Hematopoietic multipotent progenitor cell (in vitro differentiated cells): ENCODE results near the gene PRR23A. TPM values are rescaled to one million over a fixed set of nuclear protein-coding genes. Genes with fewer than 3 reads are reported as not detected.
"Not testable (repeated sequence)": the region's sequence is repeated elsewhere in the genome, so short reads cannot be mapped to it uniquely, and the experiment has no call there.

Experiments
- DNase-seq, 3 donors: peaks; one replicate each; pipeline ENCODE4 v3.0.0-alpha.2; 2011 to 2015; ENCODE audit warnings: low read depth in 2 of 3, low spot score in 2 of 3
- total RNA-seq: library from RNA; depleted of rRNA; stranded (reverse); fragments of >200 nt; gene quantifications from one replicate; pipeline ENCODE4 v1.2.3, GENCODE V29; 2012

The PRR23A gene
- total RNA-seq: not detected

- DNase-seq: no peak
These were observed at the start of gene PRR23A for GRCh38 chr3:139006051-139006716. Gene PRR23A, minus strand, starts transcription at chr3:139006268. Its CDS starts 0 bp downstream, at chr3:139006268.

DNA sequence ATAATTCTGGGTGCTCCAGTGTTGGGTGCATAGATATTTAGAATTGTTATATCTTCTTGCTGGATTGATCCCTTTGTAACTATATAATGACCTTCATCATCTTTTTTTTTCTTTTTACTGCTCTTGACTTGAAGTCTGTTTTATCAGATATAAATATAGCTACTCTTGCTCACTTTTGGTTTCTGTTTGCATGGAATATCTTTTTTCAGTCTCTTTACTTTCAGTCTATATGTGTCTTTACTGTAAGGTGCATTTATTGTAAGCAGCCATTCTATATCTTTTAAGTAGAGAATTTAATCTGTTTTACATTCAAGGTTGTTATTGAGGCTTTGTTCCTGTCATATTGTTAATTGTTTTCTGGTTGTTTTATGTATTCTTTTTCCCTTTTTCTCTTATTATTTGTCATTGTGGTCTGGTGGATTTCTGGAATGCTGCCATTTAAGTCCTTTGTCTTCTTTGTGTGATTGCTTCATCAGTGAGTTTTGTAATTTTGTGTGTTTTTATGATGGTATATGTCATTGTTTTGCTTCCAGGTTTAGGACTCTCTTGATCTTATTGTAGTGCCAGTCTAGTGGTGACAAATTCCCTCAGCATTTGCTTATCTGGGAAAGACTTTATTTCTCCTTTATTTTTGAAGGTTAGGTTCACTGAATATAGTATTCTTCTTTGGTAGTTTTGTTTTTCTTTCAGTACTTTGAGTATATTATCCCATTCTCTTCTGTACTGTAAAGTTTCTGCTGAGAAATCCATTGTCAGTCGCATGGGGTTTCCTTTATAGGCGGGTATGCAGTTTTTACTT, 46.9 kb upstream of the PRR23A start:
- DNase-seq: no peak

DNA sequence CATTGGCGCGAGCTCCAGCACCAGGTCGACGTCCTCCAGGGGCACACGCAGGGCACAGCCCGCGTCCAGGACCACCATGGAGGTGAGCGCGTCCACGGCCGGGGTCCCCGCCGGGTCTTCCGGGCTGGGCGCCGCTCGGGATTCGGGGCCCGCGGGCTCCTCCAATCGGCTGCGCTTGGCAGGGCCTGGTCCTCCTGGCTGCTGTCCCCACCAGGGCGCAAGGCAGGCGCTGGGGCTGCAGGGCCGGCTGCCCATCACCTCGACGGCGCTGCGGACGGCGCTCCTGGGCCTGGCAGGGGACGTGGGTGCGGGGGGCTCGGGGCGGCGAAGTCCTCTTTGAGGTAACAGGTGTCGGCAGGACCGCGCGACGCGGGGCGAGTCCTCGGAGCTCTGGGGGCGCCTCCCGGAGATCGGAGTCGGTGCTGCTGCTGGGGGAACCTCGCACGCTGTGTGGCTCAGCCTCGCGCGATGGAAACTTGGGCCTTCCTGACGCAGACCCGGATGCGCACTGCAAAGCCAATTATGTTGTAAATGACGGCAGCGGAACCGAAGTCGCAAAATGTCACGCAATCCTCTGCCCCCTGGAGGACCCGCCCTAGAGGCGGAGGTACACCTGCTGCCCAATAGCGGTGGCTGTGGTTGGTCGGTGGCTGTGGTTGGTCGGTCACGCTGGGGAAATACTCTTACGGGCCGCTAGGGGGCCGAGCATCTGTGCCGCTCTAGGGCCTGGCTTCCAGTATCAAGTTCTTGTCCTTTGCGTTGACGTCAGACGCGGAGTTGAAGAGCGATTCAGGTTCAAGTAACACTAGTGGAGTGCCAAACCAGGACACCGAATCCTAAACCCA, 38.5 kb upstream of the PRR23A start, which contains the start of gene PRR23C:
PRR23C (minus strand) TSS at position 527 of the 845 bp plus-strand sequence; CDS start at position 255, 272 bp downstream.
- DNase-seq: no peak

GRCh38 chr3:139043554-139044365, 37.7 kb upstream of the PRR23A start:
- no peak for DNase-seq

- no peak for DNase-seq
These were observed 31.4 kb upstream of the PRR23A start for GRCh38 chr3:139037478-139037877.

DNA sequence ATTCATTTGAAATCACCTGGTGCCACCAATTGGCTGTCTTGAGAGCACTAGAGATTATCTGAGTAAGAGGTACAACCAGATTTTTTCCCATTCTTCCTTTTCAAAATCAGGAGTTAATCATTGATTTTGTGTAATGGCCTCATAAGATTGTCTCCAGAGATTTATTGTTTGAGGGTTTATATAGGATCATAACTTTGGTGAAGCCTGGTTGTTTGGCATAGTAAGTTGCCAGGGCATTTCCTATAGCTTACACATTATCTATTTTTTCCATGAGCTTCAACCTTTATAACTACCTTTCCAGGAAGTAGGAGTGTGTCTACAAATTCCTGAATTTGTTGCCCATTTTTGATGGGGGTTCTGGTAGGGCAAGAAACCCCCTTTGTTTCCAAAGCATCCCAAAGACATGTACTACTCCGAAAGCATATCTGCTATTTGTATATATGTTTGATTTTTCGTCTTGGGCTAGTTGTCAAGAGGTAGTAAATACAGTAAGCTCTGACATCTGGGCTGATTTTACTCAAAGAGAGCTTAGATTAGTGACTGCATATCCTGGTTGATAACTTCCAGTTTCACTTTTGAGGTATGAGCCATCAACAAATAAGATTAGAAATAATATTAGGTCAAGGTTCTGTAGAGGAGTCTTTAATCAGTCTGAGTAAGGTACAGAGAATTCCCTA, 26.4 kb upstream of the PRR23A start:
- DNase-seq: no peak

DNA sequence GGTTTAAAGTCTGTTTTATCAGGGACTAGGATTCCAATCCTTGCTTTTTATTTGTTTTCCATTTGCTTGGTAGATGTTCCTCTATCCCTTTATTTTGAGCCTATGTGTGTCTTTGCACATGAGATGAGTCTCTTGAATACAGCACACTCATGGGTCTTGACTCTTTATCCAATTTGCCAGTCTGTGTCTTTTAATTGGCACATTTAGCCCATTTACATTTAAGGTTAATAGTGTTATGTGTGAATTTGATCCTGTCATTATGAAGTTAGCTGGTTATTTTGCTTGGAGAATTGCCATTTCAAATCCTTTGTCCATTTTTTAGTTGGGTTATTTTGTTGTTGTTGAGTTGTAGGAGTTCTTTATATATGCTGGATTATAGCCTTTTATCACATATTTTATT, 24.5 kb upstream of the PRR23A start:
- DNase-seq: not testable (repeated sequence)

DNA sequence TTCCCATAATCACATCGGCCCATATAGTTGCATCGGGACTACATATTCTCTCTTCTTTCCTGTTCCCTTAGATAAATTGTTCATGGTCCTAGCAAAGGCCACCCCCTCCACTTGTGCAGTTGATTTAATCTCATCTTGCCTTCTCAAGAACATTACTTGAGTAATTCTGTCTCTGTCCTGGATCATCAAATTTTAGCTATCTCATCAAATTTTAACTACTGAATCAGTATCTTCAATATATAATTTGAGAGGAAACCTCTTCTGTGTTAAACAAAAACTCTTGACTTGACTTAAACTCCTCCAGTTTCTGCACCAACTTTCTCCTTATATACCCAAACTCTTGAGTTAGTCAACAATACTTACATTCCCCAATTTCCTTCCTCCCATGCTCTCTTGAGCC, 18.9 kb upstream of the PRR23A start:
- DNase-seq: no peak

DNA sequence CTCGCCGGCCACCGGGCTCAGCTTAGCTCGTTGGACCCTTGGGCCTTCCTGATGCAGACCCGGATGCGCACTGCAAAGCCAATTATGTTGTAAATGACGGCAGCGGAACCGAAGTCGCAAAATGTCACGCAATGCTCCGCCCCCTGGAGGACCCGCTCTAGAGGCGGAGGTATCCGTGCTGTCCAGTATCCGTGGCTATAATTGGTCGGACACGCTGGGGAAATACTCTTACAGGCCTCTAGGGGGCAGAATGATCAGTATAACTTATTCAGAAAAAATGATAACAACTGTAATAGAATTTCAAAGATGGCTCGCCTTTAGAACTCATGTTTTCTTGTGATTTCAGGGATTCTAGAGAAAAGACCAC, 14.8 kb upstream of the PRR23A start, which contains the start of gene PRR23B:
PRR23B (minus strand) TSS at position 59 of the 367 bp plus-strand sequence. CDS start 265 bp downstream, outside the sequence.
- DNase-seq: no peak

DNA sequence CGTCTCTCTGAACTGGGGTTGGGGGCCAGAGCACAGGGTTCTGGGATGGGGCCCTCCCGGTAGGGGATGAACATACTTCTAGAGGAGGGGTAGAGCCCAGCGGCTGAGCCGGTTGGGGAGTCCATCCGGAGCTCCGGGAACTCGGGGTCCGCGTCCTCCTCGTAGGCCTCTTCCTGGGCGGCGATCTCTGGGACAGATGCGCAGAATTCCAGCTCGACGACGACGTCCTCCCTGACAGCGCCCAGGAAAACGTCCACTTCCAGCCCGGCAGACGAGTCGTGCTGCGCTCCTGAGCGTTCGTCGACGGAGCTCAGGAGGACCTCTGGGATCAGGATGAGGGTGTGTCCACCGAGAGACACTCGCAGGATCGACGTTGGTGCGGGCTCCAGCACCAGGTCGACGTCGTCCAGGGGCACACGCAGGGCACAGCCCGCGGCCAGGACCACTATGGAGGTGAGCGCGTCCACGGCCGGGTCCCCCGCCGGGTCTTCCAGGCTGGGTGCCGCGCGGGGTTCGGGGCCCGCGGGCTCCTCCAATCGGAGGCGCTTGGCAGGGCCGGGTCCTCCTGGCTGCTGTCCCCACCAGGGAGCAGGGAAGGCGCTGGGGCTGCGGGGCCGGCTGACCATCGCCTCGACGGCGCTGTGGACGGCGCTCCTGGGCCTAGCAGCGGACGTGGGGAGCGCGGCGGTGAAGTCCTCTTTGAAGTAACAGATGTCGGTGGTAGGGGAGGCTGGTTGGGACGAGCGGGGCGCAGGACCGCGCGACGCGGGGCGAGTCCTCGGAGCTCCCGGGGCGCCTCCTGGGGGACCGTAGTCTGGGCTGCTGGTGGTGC, 14.2 kb upstream of the PRR23A start:
- DNase-seq: no peak

DNA sequence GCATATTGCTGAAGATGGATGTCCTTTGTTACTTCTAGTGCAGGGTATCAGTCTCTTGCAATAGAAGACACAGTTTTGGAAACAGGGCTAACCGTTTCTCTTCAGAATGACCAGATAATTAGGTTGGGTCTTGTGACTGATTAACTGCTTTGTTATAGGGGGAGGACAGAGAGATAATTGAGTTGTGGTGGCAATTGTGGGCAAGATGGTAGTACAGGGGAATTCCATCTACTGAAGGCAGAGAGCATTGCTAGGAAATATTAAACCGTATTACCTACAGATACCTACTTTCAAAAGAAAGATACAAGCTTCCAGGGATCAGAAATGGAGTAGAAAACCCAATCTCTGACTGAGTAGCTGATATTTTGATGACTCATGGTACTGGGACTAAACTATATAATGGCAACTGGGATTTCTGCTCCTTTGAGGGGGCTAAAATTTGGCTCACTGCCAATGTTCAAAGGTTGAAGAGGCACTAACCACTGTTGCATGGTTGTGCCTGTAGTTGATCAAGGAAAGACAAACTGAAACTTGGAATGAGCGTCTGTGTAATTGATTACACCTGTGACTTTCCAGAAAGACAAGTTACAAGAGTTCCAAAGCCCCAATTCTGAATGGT, 10.5 kb upstream of the PRR23A start:
- DNase-seq: no peak

DNA sequence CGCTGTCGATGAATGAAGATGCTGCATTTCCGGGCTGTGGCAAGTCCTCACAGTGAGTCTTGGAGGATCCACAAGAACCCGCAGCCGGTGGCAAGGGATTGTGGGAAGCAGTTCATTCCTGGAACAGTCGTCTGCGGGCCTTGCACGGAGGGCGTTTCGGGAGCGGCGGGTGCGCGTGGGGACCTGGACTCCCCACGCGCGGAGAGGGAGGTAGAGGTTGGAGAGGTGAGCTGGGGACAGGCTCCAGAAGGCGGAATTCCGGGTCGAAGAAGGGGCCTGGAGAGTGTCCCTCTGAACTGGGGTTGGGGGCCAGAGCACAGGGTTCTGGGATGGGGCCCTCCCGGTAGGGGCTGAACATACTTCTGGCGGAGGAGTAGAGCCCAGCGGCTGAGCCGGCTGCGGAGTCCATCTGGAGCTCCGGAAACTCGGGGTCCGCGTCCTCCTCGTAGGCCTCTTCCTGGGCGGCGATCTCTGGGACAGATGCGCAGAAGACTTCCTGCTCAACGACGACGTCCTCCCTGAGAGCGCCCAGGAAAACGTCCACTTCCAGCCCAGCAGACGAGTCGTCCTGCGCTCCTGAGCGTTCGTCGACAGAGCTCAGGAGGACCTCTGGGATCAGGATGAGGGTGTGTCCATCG, 593 bp downstream of the PRR23A start:
- DNase-seq: no peak

GRCh38 chr3:138995706-138996105, 10.4 kb downstream of the PRR23A start:
- DNase-seq: no peak

GRCh38 chr3:138987181-138987580, 18.9 kb downstream of the PRR23A start:
- DNase-seq: no peak

DNA sequence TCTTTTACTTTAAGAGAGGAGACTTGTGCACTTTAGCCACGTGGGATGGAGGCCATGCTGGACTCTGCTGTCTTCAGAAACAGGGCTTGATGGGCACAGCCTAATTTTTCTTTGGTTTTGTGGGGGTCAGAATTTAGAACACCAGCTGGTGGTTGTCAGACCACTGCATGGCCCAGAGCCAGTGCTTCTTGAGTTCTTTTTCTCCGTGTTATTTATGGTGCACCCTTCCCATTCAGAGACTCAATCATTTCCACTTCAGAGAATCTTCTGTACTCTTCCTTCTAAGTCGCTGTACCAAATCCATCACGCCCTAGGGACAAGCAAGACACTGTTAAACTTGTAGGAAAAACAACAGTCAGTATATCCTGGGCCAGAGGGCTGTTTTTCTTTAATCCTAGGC, 20.1 kb downstream of the PRR23A start:
- no peak for DNase-seq

DNA sequence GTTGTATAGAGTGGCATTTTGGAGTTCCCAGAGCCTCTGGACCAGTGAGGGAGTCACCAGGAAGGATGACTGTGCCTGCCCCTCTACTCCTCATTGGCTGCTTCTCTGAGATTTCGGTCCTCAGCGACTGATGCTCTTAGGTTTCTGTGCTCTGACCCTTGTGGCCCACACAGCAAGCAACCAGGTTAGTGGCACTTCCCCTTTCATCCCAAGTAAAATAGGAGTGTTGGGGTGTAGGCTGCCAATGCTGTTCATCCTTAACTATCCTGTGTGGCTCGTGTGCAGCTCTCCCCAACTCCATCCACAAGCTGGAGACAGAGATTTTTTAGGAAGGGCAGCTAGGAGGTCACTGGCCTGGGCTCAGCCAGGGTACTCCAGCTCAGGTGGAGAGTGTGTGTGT, 21.3 kb downstream of the PRR23A start:
- no peak for DNase-seq

GRCh38 chr3:138976047-138976446, 30.0 kb downstream of the PRR23A start:
- no peak for DNase-seq

- no peak for DNase-seq
These were observed 30.7 kb downstream of the PRR23A start for GRCh38 chr3:138975351-138975750.
